Activated T-cell treated with anti-CD3 and anti-CD28 coated beads, Interleukin-2, amount 50 U/mL, for 1 hour (primary cell): Measurements from ENCODE around the gene GOLGA6L10.
"Not testable (repeated sequence)": the region's sequence is repeated elsewhere in the genome, so short reads cannot be mapped to it uniquely, and the experiment has no call there.

Source experiments
- DNase-seq: peaks from one replicate; pipeline ENCODE4 v3.0.0-alpha.2; 2020

GOLGA6L10 gene

DNA sequence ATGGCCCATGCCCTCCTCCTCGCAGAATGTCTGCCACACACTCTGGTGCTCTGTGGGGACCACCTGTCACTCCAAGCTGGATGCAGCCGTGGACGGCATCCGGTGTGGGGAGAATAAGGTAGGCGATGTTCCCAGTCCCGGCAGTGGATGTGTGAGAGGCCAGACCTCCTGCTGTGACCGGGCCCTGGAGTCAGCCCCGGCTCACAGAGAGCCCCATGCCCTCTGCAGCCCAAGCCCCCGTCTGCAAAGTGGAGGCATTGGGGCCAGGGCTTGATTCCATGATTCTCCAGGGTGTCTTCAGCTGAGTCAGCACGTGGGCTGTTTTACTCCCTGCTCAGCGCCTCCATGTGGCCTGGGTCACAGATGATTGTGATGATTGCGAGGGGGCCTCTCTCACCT, 32.2 kb downstream of the GOLGA6L10 start:
- DNase-seq: no peak

GRCh38 chr15:82316247-82317090, 32.8 kb downstream of the GOLGA6L10 start:
- not testable (repeated sequence) for DNase-seq

GRCh38 chr15:82315519-82316246, 33.6 kb downstream of the GOLGA6L10 start:
- no peak for DNase-seq

GRCh38 chr15:82314769-82315518, 34.3 kb downstream of the GOLGA6L10 start:
- no peak for DNase-seq

GRCh38 chr15:82313951-82314768, 35.1 kb downstream of the GOLGA6L10 start:
- not testable (repeated sequence) for DNase-seq

- DNase-seq: no peak
Measured at GRCh38 chr15:82313446-82313845, 35.8 kb downstream of the GOLGA6L10 start.

DNA sequence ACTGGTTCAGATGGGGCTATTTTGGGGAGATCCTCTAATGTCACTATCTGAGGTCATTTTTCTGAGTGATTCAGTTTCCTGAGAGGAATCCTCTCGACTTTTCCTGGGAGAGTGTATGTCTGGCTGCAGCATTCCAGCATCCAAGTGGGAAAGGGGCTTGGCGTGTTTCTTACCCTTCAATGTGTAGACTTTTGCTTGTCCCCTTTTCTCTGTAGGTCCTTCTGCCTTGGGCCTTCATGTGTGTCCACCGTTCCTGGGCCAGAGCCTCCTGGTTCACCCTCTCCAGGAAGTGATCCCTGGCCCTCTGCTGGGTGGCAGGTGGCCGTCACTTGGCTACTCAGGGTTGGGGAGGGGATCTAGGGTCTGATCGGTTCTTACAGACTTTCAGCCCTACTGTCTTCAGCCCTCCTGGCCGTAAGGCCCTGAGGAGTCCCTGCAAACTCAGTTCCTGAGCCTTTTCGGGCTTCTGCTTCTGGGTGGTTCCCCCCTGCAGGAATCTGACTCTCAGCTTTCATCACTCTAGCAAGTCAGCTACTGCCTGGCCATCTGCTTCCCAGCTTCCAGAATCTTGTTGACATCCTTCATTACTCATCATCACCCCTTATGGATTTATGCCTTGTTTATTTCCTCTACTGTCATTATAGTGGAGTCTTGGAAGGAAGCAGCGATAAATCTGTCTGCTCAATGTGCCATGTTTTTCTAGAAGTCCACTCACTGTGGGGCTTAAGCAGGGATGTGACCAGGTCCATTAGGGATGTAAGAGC, 36.5 kb downstream of the GOLGA6L10 start:
- no peak for DNase-seq

DNA sequence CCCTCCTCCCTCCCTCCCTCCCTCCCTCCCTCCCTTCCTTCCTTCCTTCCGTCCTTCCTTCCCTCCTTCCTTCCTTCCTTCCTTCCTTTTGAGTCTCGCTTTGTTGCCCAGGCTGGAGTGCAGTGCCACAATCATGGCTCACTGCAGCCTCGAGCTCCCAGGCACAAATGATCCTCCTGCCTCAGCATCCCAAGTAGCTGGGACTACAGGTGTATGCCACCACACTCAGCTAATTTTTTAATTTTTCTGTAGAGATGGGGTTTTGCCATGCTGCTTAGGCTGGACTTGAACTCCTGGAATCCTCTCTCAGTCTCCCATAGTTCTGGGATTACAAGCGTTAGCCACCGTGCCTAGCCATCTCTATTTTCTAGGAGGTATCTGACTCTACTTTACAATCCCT, 38.0 kb downstream of the GOLGA6L10 start:
- DNase-seq: not testable (repeated sequence)

- DNase-seq: no peak
Measured at GRCh38 chr15:82309802-82310201, 39.5 kb downstream of the GOLGA6L10 start.

GRCh38 chr15:82307714-82308081, 41.6 kb downstream of the GOLGA6L10 start:
- DNase-seq: no peak

DNA sequence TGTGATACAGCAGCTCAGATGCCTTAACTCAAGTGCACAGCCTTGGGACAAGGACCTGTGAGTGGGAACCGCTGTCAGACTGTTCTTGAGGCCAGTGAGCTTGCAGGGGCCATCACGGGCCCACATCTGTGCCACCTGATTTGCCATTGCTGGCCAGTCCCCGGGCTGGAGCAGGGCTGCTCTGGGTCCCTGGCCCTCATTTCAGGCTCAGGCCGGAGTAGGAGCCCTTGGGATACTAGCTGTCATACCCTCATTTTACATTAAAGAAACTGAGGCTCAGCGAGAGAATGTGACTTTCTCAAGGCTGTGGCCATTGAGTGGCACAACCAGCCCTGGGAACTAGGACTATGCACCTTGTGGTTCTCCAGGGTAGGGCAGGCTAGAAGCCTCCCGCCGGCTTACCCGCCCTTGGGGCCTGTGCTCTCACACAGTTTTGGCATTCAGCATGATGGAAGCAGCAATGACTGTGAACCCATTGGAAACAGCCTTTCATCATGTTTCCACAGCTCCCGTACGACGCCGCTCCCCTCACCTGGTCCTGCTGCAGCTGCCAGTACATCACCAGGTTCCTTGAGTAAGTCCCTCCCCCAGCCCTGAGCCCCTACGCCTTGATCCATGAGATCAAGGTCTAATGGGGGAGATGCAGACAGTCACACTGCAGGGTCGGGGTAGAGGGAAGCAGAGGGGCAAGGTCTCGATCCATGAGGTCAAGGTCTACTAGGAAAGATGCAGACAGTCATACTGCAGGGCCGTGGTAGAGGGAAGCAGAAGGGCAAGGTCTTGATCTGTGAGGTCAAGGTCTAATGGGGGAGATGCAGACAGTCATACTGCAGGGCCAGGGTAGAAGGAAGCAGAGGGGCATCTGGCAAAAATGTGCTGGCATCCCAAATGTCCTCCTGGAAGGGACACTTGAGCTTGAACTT, 42.2 kb downstream of the GOLGA6L10 start:
- no peak for DNase-seq

- no peak for DNase-seq
Measured at GRCh38 chr15:82305621-82306048, 43.6 kb downstream of the GOLGA6L10 start.

DNA sequence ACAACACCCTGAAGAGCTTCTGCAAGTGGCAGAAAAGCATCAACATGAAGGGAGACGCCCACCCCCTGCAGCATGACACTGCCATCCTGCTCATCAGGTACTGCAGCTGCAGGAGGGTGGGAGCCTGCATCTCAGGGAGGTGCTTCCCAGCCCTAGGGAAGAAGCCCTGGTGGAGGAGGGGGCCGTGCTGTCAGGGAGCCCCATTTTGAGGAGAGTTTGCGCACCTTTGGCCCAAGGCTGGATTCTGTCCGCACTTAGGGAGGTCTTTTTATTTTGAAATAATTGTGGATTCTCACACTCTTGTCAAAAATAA, 44.5 kb downstream of the GOLGA6L10 start:
- DNase-seq: no peak

GRCh38 chr15:82303956-82304777, 45.1 kb downstream of the GOLGA6L10 start:
- no peak for DNase-seq

DNA sequence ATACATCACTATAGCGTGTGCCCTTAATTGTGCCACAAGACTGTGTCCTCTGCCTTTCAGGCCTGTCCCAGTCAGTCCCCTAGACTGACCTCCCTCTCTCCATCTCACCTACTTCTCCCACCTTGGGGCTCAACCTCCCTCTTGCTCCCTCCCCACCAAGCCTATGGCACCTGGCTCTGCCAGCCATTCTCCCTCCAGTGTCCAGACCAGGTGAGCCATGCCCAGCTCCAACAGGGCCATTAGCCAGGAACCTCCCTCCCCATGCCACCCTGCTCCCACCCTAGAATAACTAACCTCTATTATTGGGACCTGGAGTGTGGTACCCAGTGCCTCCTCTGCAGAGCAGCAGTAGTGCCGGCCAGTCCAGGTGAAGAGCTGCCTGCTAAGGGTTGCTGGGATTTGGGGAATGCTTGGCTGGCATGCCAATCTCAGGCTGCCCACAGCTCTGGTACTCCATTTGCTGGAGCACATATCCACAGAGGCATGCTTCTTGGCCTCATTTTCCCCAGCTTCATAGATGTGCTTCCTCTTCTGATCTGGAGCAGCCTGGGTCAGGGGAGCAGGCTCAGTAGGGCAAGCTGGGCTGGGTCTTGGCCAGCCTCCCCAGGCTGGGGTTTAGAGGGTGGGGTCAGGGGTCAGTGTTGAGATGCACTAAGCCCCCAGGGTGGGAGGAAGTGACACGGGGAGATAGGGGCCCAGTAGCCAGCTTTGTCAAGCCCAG, 47.8 kb downstream of the GOLGA6L10 start:
- DNase-seq: no peak

DNA sequence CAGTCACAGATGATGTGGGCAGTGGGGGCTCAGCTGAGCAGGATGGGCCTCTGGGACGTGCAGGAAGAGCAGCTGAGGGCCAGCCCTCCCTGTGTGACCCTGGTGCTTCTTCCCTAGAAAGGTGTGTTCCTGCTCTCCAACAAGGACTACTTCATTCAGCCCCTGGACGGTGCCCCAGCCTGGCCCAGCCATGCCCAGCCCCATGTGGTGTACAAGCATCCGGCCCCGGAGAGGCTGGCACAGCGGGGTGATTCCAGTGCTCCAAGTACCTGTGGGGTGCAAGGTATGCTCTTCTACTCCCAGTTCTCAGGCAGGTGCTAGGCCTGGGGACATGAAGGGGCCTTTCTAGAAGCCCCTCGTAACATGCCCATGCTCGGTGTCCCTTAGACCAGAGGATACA, 48.4 kb downstream of the GOLGA6L10 start:
- DNase-seq: no peak

DNA sequence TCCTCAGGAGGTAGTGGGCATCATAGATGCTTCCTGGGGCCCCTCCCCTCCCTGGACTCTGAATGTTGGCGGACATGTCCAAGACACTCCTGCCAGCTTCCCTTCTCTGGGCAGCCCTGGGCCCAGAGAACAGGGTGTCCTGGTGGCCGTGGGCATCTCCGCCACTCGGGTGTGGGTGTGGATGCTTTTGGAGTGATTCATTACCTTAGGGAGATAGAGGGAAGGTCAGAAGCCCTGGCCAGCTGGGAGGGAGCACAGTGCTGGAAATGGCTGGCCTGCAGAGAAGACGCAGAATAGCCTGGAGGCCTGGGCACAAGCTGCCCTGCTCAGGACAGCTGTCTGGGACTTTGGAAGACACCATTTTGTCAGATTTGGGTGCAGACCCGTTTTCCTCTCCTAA, 48.9 kb downstream of the GOLGA6L10 start:
- DNase-seq: not testable (repeated sequence)

DNA sequence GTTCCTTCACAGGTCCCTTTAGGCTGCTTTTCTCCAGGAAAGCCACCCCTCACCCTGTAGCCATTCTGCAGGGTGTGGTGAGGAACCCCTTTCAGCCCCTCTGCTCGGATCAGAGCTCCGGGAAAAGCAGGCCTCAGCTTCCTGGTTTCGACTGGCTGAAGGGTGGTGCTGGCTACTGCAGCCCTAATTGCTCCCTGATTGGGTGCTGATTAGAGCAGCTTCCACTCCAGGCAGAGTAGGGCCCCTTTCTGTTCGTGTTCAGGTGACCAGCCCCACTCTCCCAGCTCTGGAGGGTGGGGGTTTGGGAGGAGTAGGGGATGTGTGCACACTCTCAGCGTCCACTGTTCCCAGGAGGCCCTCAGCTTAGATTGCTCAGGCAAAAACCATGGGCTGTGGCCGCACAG, 49.8 kb downstream of the GOLGA6L10 start:
- not testable (repeated sequence) for DNase-seq

- DNase-seq: peak; percentile 68
Measured at GRCh38 chr15:82298520-82298919, 50.8 kb downstream of the GOLGA6L10 start.
